ENCODE data around the gene DGKH.

DGKH gene

GRCh38 chr13:42048342-42048683 lies at the start of gene DGKH:
TSS of gene DGKH (plus strand) at chr13:42048648. CDS start at chr13:42048774, 126 bp downstream.
- DNase-seq, result no peak

GRCh38 chr13:42000846-42001245 lies 47.6 kb upstream of the DGKH start:
- DNase-seq, result no peak

- DNase-seq, result peak; percentile 28
Measured at GRCh38 chr13:42001580-42001979, 46.9 kb upstream of the DGKH start.

GRCh38 chr13:42002066-42002465 lies 46.4 kb upstream of the DGKH start:
- no peak for DNase-seq

GRCh38 chr13:42007844-42008243 lies 40.6 kb upstream of the DGKH start:
- no peak for DNase-seq

- no peak for DNase-seq
Measured at GRCh38 chr13:42009057-42009456, 39.4 kb upstream of the DGKH start.

- DNase-seq, result no peak
Measured at GRCh38 chr13:42011601-42012350, 36.7 kb upstream of the DGKH start.

GRCh38 chr13:42014119-42014518 lies 34.3 kb upstream of the DGKH start:
- DNase-seq, result no peak

GRCh38 chr13:42017264-42017663 lies 31.2 kb upstream of the DGKH start:
- no peak for DNase-seq

GRCh38 chr13:42021851-42022250 lies 26.6 kb upstream of the DGKH start:
- DNase-seq, result no peak

- DNase-seq, result no peak
Measured at GRCh38 chr13:42022336-42022735, 26.1 kb upstream of the DGKH start.

- DNase-seq, result no peak
Measured at GRCh38 chr13:42022796-42023493, 25.5 kb upstream of the DGKH start.

- no peak for DNase-seq
Measured at GRCh38 chr13:42027286-42027685, 21.2 kb upstream of the DGKH start.

- no peak for DNase-seq
Measured at GRCh38 chr13:42028113-42028799, 20.2 kb upstream of the DGKH start.

- DNase-seq, result no peak
Measured at GRCh38 chr13:42035905-42036521, 12.4 kb upstream of the DGKH start.

GRCh38 chr13:42036711-42037110 lies 11.7 kb upstream of the DGKH start:
- DNase-seq, result no peak

GRCh38 chr13:42038661-42039456 lies 9.6 kb upstream of the DGKH start:
- no peak for DNase-seq

- DNase-seq, result peak; percentile 51
Measured at GRCh38 chr13:42039457-42039945, 8.9 kb upstream of the DGKH start.

GRCh38 chr13:42039946-42040729 lies 8.3 kb upstream of the DGKH start:
- DNase-seq, result peak; percentile 58

- DNase-seq, result no peak
Measured at GRCh38 chr13:42040730-42041010, 7.8 kb upstream of the DGKH start.

GRCh38 chr13:42041011-42041683 lies 7.3 kb upstream of the DGKH start:
- DNase-seq, result peak; percentile 12
